Endothelial cell of umbilical vein (primary cell): ENCODE results near the gene TNFSF9. TPM values are rescaled to one million over a fixed set of nuclear protein-coding genes. Genes with fewer than 3 reads are reported as not detected.
A peak's percentile ranks its signal among the peaks of the same experiment; 100 is the strongest.

ENCODE experiments used
- BruUV-seq: library from RNA; stranded (reverse); fragments of 400-500 nt; replicated peaks from 2 replicates; lab custom pipeline; 2021; lab: Mats Ljungman, UMichigan
- CTCF ChIA-PET: fragments of 300-600, 350-600 bp; sonication (Branson Sonifier 250); formaldehyde crosslinking; loops from one replicate; lab custom pipeline; 2021; ENCODE audit warnings: antibody characterized with exemption, inconsistent platforms; lab: Charles Lee
- POLR2A ChIA-PET: fragments of 300-600, 350-600 bp; sonication (Branson Sonifier 250); formaldehyde crosslinking; loops from one replicate; lab custom pipeline; 2021; ENCODE audit warnings: antibody characterized with exemption, inconsistent platforms; lab: Charles Lee
- DNase-seq: peaks from one replicate; pipeline ENCODE4 v3.0.0-alpha.2; 2011; ENCODE audit warnings: low read depth, low spot score
- FAIRE-seq: peaks from 2 replicates; lab custom pipeline; 2011; peaks lifted over from hg19 to GRCh38; lab: Jason Lieb, UNC
- H2AFZ ChIP-seq: 2 replicates; pipeline ENCODE4 v1.6.0; 2012; ENCODE audit warnings: low read depth, low read length, control low read depth, inconsistent platforms
- H3K27ac ChIP-seq: 2 replicates; pipeline ENCODE4 v1.5.1; 2011; ENCODE audit warnings: low read depth, mild to moderate bottlenecking, control low read depth, low read length, moderate library complexity; ENCODE audit not compliant: insufficient read depth
- H3K27me3 ChIP-seq, 2 experiments: 2 replicates each; pipeline versions ENCODE4 v1.6.0 to v1.6.1; 2011; ENCODE audit warnings: low read length in 2 of 2, mixed read lengths in 1 of 2; ENCODE audit not compliant: control insufficient read depth in 2 of 2, insufficient read depth in 2 of 2
- H3K36me3 ChIP-seq, 2 experiments: 2 replicates in 1 of 2; 3 replicates in 1 of 2; pipeline ENCODE4 v1.5.1; 2011; ENCODE audit warnings: low read length in 2 of 2, mild to moderate bottlenecking in 1 of 2, moderate library complexity in 1 of 2; ENCODE audit not compliant: control insufficient read depth in 2 of 2, insufficient read depth in 2 of 2; ENCODE audit errors: extremely low read depth in 1 of 2
- H3K4me1 ChIP-seq: 3 replicates; pipeline ENCODE4 v1.5.1; 2011; ENCODE audit warnings: mild to moderate bottlenecking, low read length; ENCODE audit not compliant: control insufficient read depth, insufficient read depth; ENCODE audit errors: extremely low read depth
- H3K4me2 ChIP-seq: 2 replicates; pipeline ENCODE4 v1.6.1; 2011; ENCODE audit warnings: low read length, control low read depth, mixed read lengths; ENCODE audit not compliant: insufficient read depth
- H3K4me3 ChIP-seq, 3 experiments: fragments of 200-600 bp in 1 of 3; sonication (generic), shearing (Covaris generic) in 1 of 3; replicated peaks in 1 of 3; 2 replicates each; pipeline ENCODE4 v1.5.1; 2011 to 2016; ENCODE audit warnings: control low read depth in 3 of 3, low read length in 3 of 3, mild to moderate bottlenecking in 2 of 3, inconsistent platforms in 1 of 3, low read depth in 1 of 3, moderate library complexity in 1 of 3; ENCODE audit not compliant: insufficient read depth in 1 of 3
- H3K79me2 ChIP-seq: 2 replicates; pipeline ENCODE4 v1.6.0; 2012; ENCODE audit warnings: low read length, inconsistent platforms; ENCODE audit not compliant: control insufficient read depth, insufficient read depth
- H3K9ac ChIP-seq: replicated peaks from 2 replicates; pipeline ENCODE3; 2011; ENCODE audit warnings: low read length, control low read depth; ENCODE audit not compliant: insufficient read depth; ENCODE audit errors: extremely low read depth
- H3K9me1 ChIP-seq: replicated peaks from 3 replicates; pipeline ENCODE4 v1.6.0; 2011; ENCODE audit warnings: mild to moderate bottlenecking, low read length; ENCODE audit not compliant: control insufficient read depth, insufficient read depth; ENCODE audit errors: extremely low read depth
- H3K9me3 ChIP-seq: replicated peaks from 2 replicates; pipeline ENCODE4 v1.5.1; 2012; ENCODE audit warnings: low read length, inconsistent platforms; ENCODE audit not compliant: control insufficient read depth, insufficient read depth
- H4K20me1 ChIP-seq: replicated peaks from 2 replicates; pipeline ENCODE3; 2011; ENCODE audit warnings: mild to moderate bottlenecking, low read length; ENCODE audit not compliant: control insufficient read depth, insufficient read depth; ENCODE audit errors: extremely low read depth
- CTCF ChIP-seq, 2 donors: IDR thresholded peaks; 1 replicate in 1 of 2; 2 replicates in 1 of 2; pipeline ENCODE4 v1.5.1; 2011; ENCODE audit warnings: low read length in 2 of 2, mild to moderate bottlenecking in 2 of 2, moderate library complexity in 2 of 2, control low read depth in 1 of 2, inconsistent platforms in 1 of 2, low read depth in 1 of 2; ENCODE audit not compliant: insufficient read depth in 1 of 2; ENCODE audit errors: extremely low read depth in 1 of 2
- EZH2 ChIP-seq: IDR thresholded peaks from 2 replicates; pipeline ENCODE4 v1.6.1; 2012; ENCODE audit warnings: borderline replicate concordance, low read depth, mild to moderate bottlenecking, moderate library complexity, low read length, inconsistent platforms; ENCODE audit not compliant: severe bottlenecking
- FOS ChIP-seq: IDR thresholded peaks from 2 replicates; pipeline ENCODE4 v1.6.1; 2011; ENCODE audit warnings: mild to moderate bottlenecking, low read length, moderate library complexity, borderline replicate concordance; ENCODE audit not compliant: insufficient read depth
- POLR2A ChIP-seq: IDR thresholded peaks from 2 replicates; pipeline ENCODE4 v1.6.1; 2012; ENCODE audit warnings: low read depth, mild to moderate bottlenecking, control low read depth, low read length
- dilution Hi-C: fragments of 300-500 bp; cut with MboI; formaldehyde crosslinking; loops from one replicate; pipeline ENCODE4 v1.15.0; 2019; ENCODE audit warnings: low sequenced_read_pairs; ENCODE audit not compliant: extremely low pct_ligation_motif_present
- intact Hi-C: fragments of 100-400 bp; cut with micrococcal nuclease; formaldehyde crosslinking; loops from one replicate; pipeline ENCODE4 v1.10.0; 2022
- polyA plus RNA-seq, 4 experiments: library from polyadenylated mRNA; depleted of rRNA in 3 of 4; stranded (reverse) in 3 of 4; unstranded in 1 of 4; fragments of >200 nt; gene quantifications; 2 replicates each; pipeline versions ENCODE4 v1.2.1 to v1.2.3, GENCODE V29; 2011 to 2012; ENCODE audit warnings: missing spikeins in 1 of 4
- total RNA-seq: library from RNA; stranded (reverse); gene quantifications from 2 replicates; pipeline ENCODE4 v1.2.3, GENCODE V29; 2021
- TF ChIP-seq, protein P1 (sequence below): IDR thresholded peaks from 2 replicates; pipeline ENCODE4 v1.6.1; 2011; ENCODE audit not compliant: insufficient read depth, insufficient read length

Gene TNFSF9
- total and polyA plus RNA-seq, 2 donors (not counting 3 experiments of a cell fraction or from before 2014, with no cell fraction given), result 0.52 to 0.53 TPM

DNA sequence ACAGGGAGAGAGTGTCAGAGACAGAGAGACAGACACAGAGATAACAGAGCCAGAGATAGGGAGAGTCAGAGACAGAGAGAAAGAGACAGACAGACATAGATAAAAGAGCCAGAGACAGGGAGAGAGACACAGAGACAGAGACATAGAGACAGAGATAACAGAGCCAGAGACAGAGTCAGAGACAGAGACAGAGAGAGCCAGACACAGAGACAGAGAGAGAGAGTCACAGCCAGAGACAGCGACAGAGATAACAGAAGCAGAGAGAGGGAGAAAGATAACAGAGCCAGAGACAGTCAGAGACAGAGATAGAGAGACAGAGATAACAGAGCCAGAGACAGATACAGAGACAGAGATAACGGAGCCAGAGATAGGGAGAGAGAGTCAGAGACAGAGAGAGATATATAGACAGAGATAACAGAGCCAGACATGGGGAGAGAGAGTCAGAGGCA, 865 bp upstream of the TNFSF9 start:
- Histone ChIP-seq H3K9me1 (no peaks in the 10 kb centered on the region), H3K27ac (no peak overlapping the region), H3K9me3 (no peaks in the 10 kb centered on the region), H3K9ac (no peak overlapping the region), H3K27me3 (peaks cover 17 to 20% of the 10 kb centered on the region in 2 experiments), H3K36me3 (no peaks in the 10 kb centered on the region), H3K4me3 (peak overlapping the region in 1 of 3 experiments; percentile 80), H3K4me2 (peak overlapping the region; percentile 98), H3K79me2 (no peaks in the 10 kb centered on the region), H4K20me1 (no peaks in the 10 kb centered on the region), H2AFZ (peak overlapping the region; percentile 100), H3K4me1 (peaks cover 4% of the 10 kb centered on the region)
- CTCF ChIA-PET, result interaction anchor here (1.0 to 1.5 kb wide), 2 partner anchors 9 to 13 kb away, joined by 4 to 17 read pairs; no protein-coding TSS in a partner anchor
- dilution Hi-C loops, result no loop called here
- TF ChIP-seq, protein P1, sequence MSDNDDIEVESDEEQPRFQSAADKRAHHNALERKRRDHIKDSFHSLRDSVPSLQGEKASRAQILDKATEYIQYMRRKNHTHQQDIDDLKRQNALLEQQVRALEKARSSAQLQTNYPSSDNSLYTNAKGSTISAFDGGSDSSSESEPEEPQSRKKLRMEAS, result no peak
- DNase-seq (no peak), FAIRE-seq (no peak)
- BruUV-seq, result no TSS peak
- POLR2A ChIA-PET, result interaction anchor here (1.0 kb wide), 1 partner anchor 13 kb away, joined by 10 read pairs; no protein-coding TSS in a partner anchor
- intact Hi-C loops, result loop anchor here (1.0 to 5.0 kb wide), 3 partner anchors 14 to 207 kb away; partner anchors contain the start of genes GPR108 and TRIP10

- TF ChIP-seq EZH2 (peak; percentile 47), FOS (no peak), POLR2A (no peak), CTCF (IDR thresholded peaks at IDR 0.05; ENCODE audit: extremely low read depth in 1 of 2, insufficient read depth in 1 of 2, low read depth in 1 of 2, low read length in 2 of 2) (no peak)
- H3K4me2 ChIP-seq, result peak overlapping the region; percentile 98
- ChIA-PET CTCF (interaction anchor here (0.9 to 1.5 kb wide), 5 partner anchors 9 to 332 kb away, joined by 3 to 17 read pairs (median 4); no protein-coding TSS in a partner anchor), POLR2A (interaction anchor here (0.6 to 1.0 kb wide), 3 partner anchors 11 to 175 kb away, joined by 3 to 10 read pairs (median 6); no protein-coding TSS in a partner anchor)
- BruUV-seq, result TSS peak; percentile 78
- no peaks in the 10 kb centered on the region for H3K9me3 ChIP-seq
- no peaks in the 10 kb centered on the region for H3K9me1 ChIP-seq
- peaks cover 17 to 20% of the 10 kb centered on the region in 2 experiments for H3K27me3 ChIP-seq
- H4K20me1 ChIP-seq, result no peaks in the 10 kb centered on the region
- FAIRE-seq (no peak), DNase-seq (no peak)
- no peak overlapping the region for H3K27ac ChIP-seq
- dilution Hi-C loops (no loop called here), intact Hi-C loops (loop anchor here (5.0 kb wide), 1 partner anchor 206 kb away; the partner anchor contains the start of genes GPR108 and TRIP10)
- peaks cover 4% of the 10 kb centered on the region for H3K4me1 ChIP-seq
- H3K4me3 ChIP-seq, result peak overlapping the region in 1 of 3 experiments; percentile 42
- H2AFZ ChIP-seq, result peak overlapping the region; percentile 100
- no peaks in the 10 kb centered on the region for H3K36me3 ChIP-seq
- H3K79me2 ChIP-seq, result no peaks in the 10 kb centered on the region
- peak overlapping the region; percentile 92 for H3K9ac ChIP-seq
These were observed 533 bp downstream of the TNFSF9 start for GRCh38 chr19:6531163-6531955.
